ENCODE results near the gene SNX8. TPM values are rescaled to one million over a fixed set of nuclear protein-coding genes. Genes with fewer than 3 reads are reported as not detected.

Gene SNX8
- total and polyA plus RNA-seq, 2 of the 4 experiments (the other 2 are of a cell fraction) = 7.7 to 55.9 TPM

DNA sequence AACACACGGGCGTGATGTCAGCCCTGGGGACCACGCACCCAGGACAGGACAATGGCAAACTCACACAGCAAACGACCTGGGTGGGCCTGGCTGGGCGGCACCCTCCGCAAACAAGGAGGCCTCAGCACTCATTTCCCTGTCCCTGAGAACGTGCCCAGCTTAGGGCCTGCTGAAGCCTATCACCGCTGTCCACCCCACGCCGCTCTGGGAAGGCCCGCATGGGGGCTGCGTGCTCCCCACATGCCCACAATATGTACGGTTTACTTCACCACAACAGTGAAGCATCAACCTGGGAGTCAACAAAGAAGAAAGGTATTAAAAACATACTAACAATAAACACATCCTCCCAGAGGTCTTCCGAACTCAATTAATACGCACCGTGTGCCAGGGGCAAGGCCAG is 93.7 kb downstream of the SNX8 start:
- intact Hi-C loops (cut with micrococcal nuclease) = no loop called here
- WGBS, 2 experiments (ENCODE audit: extremely low coverage in 2 of 2, insufficient read length in 1 of 2) = 100% methylated on average over 7 of the region's 16 CpGs; no CpG with 5 or more reads in 1 of the 2 experiments

More for the DNA sequence above, 93.7 kb downstream of the SNX8 start:
- no peak overlapping the region for H3K27ac ChIP-seq (ENCODE audit: insufficient read depth, low read length)
- H3K27me3 ChIP-seq (ENCODE audit: control insufficient read depth, insufficient read depth, low read length) = no peaks in the 10 kb centered on the region
- H3K23ac ChIP-seq (ENCODE audit: low read depth, low read length) = no peak overlapping the region
- ATAC-seq (ENCODE audit: low read depth) = no peak
- no peak overlapping the region for H4K91ac ChIP-seq (ENCODE audit: insufficient read depth, low read depth, low read length)
- no peaks in the 10 kb centered on the region for H3K9me3 ChIP-seq (ENCODE audit: control insufficient read depth, insufficient read depth, low read length)
- no peak overlapping the region for H4K8ac ChIP-seq (ENCODE audit: low read depth in 2 of 2, low read length in 2 of 2)
- H3K18ac ChIP-seq (ENCODE audit: low read depth, low read length) = no peak overlapping the region
- POLR2A ChIA-PET (ENCODE audit: unreplicated experiment) = no interaction called here
- no peak overlapping the region for H2BK5ac ChIP-seq (ENCODE audit: low read depth, low read length, poor library complexity, severe bottlenecking)
- H2BK20ac ChIP-seq (ENCODE audit: low read depth, low read length) = no peak overlapping the region
- peak overlapping the region; percentile 61 for H2AK9ac ChIP-seq (replicated peaks; ENCODE audit: low read depth, low read length, poor library complexity)
- H3K14ac ChIP-seq (replicated peaks; ENCODE audit: low read depth, low read length) = no peak overlapping the region
- BruUV-seq (replicated peaks) = no TSS peak
- H2AK5ac ChIP-seq (ENCODE audit: low read depth, low read length) = no peak overlapping the region
- H3K56ac ChIP-seq (ENCODE audit: extremely low read depth, insufficient read depth, low read length) = no peak overlapping the region
- H3K9ac ChIP-seq (ENCODE audit: low read depth, low read length) = no peak overlapping the region
- peaks cover 8 to 13% of the 10 kb centered on the region in 2 experiments; a peak in 3 of 4 replicates for H3K79me1 ChIP-seq (ENCODE audit: low read depth in 1 of 2, low read length in 2 of 2)
- H3K4me3 ChIP-seq (ENCODE audit: insufficient read depth, low read depth, low read length) = no peak overlapping the region
- H4K20me1 ChIP-seq (ENCODE audit: insufficient read depth, low read length) = peaks cover 3% of the 10 kb centered on the region
- H4K5ac ChIP-seq (ENCODE audit: low read depth, low read length) = no peak overlapping the region
- no peak overlapping the region for H2BK120ac ChIP-seq (ENCODE audit: low read depth, low read length)
- no peak overlapping the region for H2BK15ac ChIP-seq (ENCODE audit: low read depth, low read length)
- H3K36me3 ChIP-seq (ENCODE audit: control insufficient read depth, insufficient read depth, low read length) = peaks cover 61% of the 10 kb centered on the region
- H3K9me1 ChIP-seq (ENCODE audit: insufficient read depth, low read length) = no peaks in the 10 kb centered on the region; the same call in 1 of the 2 replicates
- no peak overlapping the region for H2AFZ ChIP-seq (replicated peaks; ENCODE audit: low read length, poor library complexity)
- CTCF ChIA-PET = no interaction called here
- no peak overlapping the region for H3K4me2 ChIP-seq (ENCODE audit: low read depth, low read length)
- H3K4ac ChIP-seq (ENCODE audit: low read depth, low read length) = no peak overlapping the region
- H3K4me1 ChIP-seq (ENCODE audit: control insufficient read depth, insufficient read depth, low read length) = no peaks in the 10 kb centered on the region
- no peak for DNase-seq
- TF ChIP-seq RFX5 (IDR thresholded peaks at IDR 0.05; ENCODE audit: low read depth, low read length) (no peak), MAFK (IDR thresholded peaks at IDR 0.05; ENCODE audit: low read depth, low read length) (no peak), ELK1 (IDR thresholded peaks at IDR 0.05; ENCODE audit: borderline replicate concordance, low read depth, low read length) (no peak)
- dilution Hi-C loops (cut with HindIII; ENCODE audit: low sequenced_read_pairs, unreplicated experiment) = no loop called here
- in situ Hi-C loops (cut with MboI; ENCODE audit: low sequenced_read_pairs) = no loop called here

Measured in IMR-90 (cell line).